HG03442 (cell line): ENCODE results near the gene TNFRSF14.

Source experiments
- ATAC-seq: cut with Tn5 transposase; IDR thresholded peaks from one replicate; pipeline ENCODE4 v1.9.1; 2021; ENCODE audit warnings: mild to moderate bottlenecking, moderate library complexity; ENCODE audit not compliant: unreplicated experiment

The TNFRSF14 gene

GRCh38 chr1:2611621-2612437, 55.7 kb downstream of the TNFRSF14 start:
- no peak for ATAC-seq

GRCh38 chr1:2612591-2613365, 56.6 kb downstream of the TNFRSF14 start:
- ATAC-seq, result no peak
